Lower lobe of right lung (tissue), 2 donors: ENCODE measurements around the gene GART. TPM values are rescaled to one million over a fixed set of nuclear protein-coding genes. Genes with fewer than 3 reads are reported as not detected.

Experiments
- ATAC-seq, 2 donors: fragments of 200-7000 bp; cut with Tn5 transposase; one replicate each; pipeline ENCODE4 v1.9.1; 2020 to 2022; ENCODE audit warnings: mild to moderate bottlenecking in 2 of 2, moderate library complexity in 2 of 2
- DNase-seq: peaks from one replicate; pipeline ENCODE4 v3.0.0-alpha.2; 2020
- H3K27ac ChIP-seq: fragments of 200-600 bp; one replicate; pipeline ENCODE4 v1.8.0; 2022
- H3K27me3 ChIP-seq: fragments of 200-600 bp; one replicate; pipeline ENCODE4 v1.8.0; 2022; ENCODE audit warnings: low read depth
- H3K36me3 ChIP-seq: fragments of 200-600 bp; one replicate; pipeline ENCODE4 v1.8.0; 2022; ENCODE audit warnings: mild to moderate bottlenecking
- H3K4me1 ChIP-seq: fragments of 200-600 bp; one replicate; pipeline ENCODE4 v1.8.0; 2022
- H3K4me3 ChIP-seq: fragments of 200-600 bp; one replicate; pipeline ENCODE4 v1.8.0; 2022; ENCODE audit warnings: mild to moderate bottlenecking
- H3K9me3 ChIP-seq: fragments of 200-600 bp; one replicate; pipeline ENCODE4 v1.8.0; 2022
- intact Hi-C: fragments of 100-400 bp; cut with DNase I; formaldehyde crosslinking; loops from one replicate; pipeline ENCODE4 v1.11.0; 2022
- total RNA-seq: library from RNA; stranded (reverse); fragmentation: NEBNext Ultra II Directional; extraction: Animal tissue kit (Norgen Biotek cat#: 25700); gene quantifications from one replicate; pipeline ENCODE4 v1.2.1, GENCODE V29; 2021
- TF ChIP-seq, protein P1 (sequence below): fragments of 200-600 bp; IDR thresholded peaks from one replicate; pipeline ENCODE4 v1.8.0; 2022; ENCODE audit warnings: antibody characterized with exemption, mild to moderate bottlenecking
- donor health status: DM: no; HTN: yes; CAD: no; lungs with severe emphysema.

GART gene
- total RNA-seq, 1 donor from 2014 or later: 53.8 TPM

GRCh38 chr21:33505833-33506232, 36.1 kb downstream of the GART start:
- Histone ChIP-seq H3K4me1 (no peaks in the 10 kb centered on the region), H3K4me3 (no peak overlapping the region), H3K27ac (no peak overlapping the region), H3K36me3 (peaks cover 66% of the 10 kb centered on the region), H3K27me3 (no peaks in the 10 kb centered on the region), H3K9me3 (no peaks in the 10 kb centered on the region)
- intact Hi-C loops: no loop called here
- no peak for DNase-seq
- TF ChIP-seq, protein P1, sequence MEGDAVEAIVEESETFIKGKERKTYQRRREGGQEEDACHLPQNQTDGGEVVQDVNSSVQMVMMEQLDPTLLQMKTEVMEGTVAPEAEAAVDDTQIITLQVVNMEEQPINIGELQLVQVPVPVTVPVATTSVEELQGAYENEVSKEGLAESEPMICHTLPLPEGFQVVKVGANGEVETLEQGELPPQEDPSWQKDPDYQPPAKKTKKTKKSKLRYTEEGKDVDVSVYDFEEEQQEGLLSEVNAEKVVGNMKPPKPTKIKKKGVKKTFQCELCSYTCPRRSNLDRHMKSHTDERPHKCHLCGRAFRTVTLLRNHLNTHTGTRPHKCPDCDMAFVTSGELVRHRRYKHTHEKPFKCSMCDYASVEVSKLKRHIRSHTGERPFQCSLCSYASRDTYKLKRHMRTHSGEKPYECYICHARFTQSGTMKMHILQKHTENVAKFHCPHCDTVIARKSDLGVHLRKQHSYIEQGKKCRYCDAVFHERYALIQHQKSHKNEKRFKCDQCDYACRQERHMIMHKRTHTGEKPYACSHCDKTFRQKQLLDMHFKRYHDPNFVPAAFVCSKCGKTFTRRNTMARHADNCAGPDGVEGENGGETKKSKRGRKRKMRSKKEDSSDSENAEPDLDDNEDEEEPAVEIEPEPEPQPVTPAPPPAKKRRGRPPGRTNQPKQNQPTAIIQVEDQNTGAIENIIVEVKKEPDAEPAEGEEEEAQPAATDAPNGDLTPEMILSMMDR: no peak
- ATAC-seq: no peak

GRCh38 chr21:33496345-33496744, 45.6 kb downstream of the GART start:
- Histone ChIP-seq H3K27ac (no peak overlapping the region), H3K4me1 (peaks cover 9% of the 10 kb centered on the region), H3K27me3 (no peaks in the 10 kb centered on the region), H3K4me3 (no peak overlapping the region), H3K9me3 (no peaks in the 10 kb centered on the region), H3K36me3 (no peaks in the 10 kb centered on the region)
- ATAC-seq: no peak
- TF ChIP-seq, protein P1: no peak
- DNase-seq: no peak
- intact Hi-C loops: no loop called here

DNA sequence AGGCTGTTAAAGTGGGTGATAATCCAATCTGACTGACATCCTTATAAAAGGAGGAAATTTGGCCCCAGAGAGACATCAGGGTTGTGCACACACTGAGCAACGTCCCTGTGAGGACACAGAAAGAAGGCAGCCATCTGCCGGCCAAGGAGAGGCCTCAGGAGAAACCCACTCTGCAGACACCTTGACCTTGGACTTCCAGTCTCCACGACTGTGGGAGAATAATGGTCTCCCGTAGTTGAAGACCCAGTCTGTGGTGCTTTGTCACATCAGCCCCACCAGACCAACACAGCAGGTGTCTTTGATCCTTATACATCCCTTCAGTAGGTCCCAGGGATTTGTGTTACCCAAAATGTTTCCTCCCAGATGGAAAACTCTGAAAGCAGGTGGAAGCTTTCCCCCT, 46.2 kb downstream of the GART start:
- TF ChIP-seq, protein P1: no peak
- intact Hi-C loops: no loop called here

DNA sequence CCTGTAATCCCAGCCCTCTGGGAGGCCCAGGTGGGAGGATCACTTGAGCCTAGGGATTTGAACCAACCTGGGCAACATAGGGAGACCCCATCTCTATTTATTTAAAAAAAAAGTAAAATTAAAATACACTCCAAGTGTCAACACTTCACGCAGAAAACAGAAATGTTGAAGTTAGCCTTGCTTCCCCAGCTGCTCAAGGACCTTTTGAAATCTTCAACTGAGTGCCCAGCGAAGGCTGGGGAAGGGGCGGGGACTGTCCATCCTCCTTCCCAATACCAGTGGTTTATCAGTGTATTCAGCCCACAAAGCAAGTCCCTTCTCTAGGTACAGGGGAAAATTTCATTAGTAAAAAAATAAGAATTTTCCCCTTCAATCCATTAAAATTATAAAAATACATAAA, 48.2 kb downstream of the GART start:
- no peaks in the 10 kb centered on the region for H3K27me3 ChIP-seq
- intact Hi-C loops: no loop called here
- TF ChIP-seq, protein P1: no peak
- DNase-seq: no peak
- peaks cover 14% of the 10 kb centered on the region for H3K4me1 ChIP-seq
- no peaks in the 10 kb centered on the region for H3K36me3 ChIP-seq
- no peaks in the 10 kb centered on the region for H3K9me3 ChIP-seq
- no peak overlapping the region for H3K4me3 ChIP-seq
- H3K27ac ChIP-seq: no peak overlapping the region
- no peak for ATAC-seq

More for the DNA sequence above, 46.2 kb downstream of the GART start:
- H3K27me3 ChIP-seq: no peaks in the 10 kb centered on the region
- no peaks in the 10 kb centered on the region for H3K9me3 ChIP-seq
- H3K4me1 ChIP-seq: peaks cover 13% of the 10 kb centered on the region
- no peak overlapping the region for H3K4me3 ChIP-seq
- no peak for DNase-seq
- no peak for ATAC-seq
- no peak overlapping the region for H3K27ac ChIP-seq
- no peaks in the 10 kb centered on the region for H3K36me3 ChIP-seq

GRCh38 chr21:33492571-33492970, 49.3 kb downstream of the GART start:
- ATAC-seq: no peak
- H3K27ac ChIP-seq: no peak overlapping the region

More at GRCh38 chr21:33492571-33492970, 49.3 kb downstream of the GART start:
- DNase-seq: no peak
- Histone ChIP-seq H3K36me3 (no peaks in the 10 kb centered on the region), H3K9me3 (no peaks in the 10 kb centered on the region), H3K4me3 (no peak overlapping the region), H3K4me1 (peaks cover 14% of the 10 kb centered on the region), H3K27me3 (no peaks in the 10 kb centered on the region)
- TF ChIP-seq, protein P1: no peak
- intact Hi-C loops: no loop called here
